HG03432 (cell line): ENCODE measurements around the gene CABCOCO1.

ENCODE experiments used
- ATAC-seq: cut with Tn5 transposase; IDR thresholded peaks from one replicate; pipeline ENCODE4 v1.9.1; 2021; ENCODE audit warnings: mild to moderate bottlenecking, moderate library complexity; ENCODE audit not compliant: unreplicated experiment

The CABCOCO1 gene

GRCh38 chr10:61804414-61804813, 141.7 kb downstream of the CABCOCO1 start:
- no peak for ATAC-seq

- ATAC-seq, result no peak
Measured at GRCh38 chr10:61805091-61805490, 142.4 kb downstream of the CABCOCO1 start.

- ATAC-seq, result no peak
Measured at GRCh38 chr10:61810263-61810662, 147.5 kb downstream of the CABCOCO1 start.

GRCh38 chr10:61812052-61812721, 149.5 kb downstream of the CABCOCO1 start:
- peak; percentile 75 for ATAC-seq

GRCh38 chr10:61812920-61813319, 150.2 kb downstream of the CABCOCO1 start:
- ATAC-seq, result no peak

DNA sequence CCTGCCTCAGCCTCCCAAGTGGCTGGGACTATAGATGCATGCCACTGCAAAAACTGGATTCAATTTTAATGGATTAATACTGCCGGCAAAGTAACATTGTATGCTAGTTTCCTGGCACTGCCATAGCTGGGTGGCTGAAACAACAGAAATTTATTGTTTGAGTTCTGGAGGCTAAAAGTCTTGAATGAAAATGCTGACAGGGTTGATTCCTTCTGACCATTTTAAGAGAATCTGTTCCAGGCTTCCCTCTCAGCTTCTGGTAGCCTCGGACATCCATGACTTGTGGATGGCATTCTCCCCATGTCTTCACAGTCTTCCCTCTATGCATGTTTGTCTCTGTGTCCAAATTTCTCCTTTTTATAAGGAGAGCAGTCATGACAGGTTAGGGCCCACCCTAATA, 151.4 kb downstream of the CABCOCO1 start:
- no peak for ATAC-seq

- no peak for ATAC-seq
Measured at GRCh38 chr10:61815496-61815895, 152.8 kb downstream of the CABCOCO1 start.
